ENCODE results near the gene TAF11L13.
A peak's percentile ranks its signal among the peaks of the same experiment; 100 is the strongest.

GRCh38 chr5:17620627-17621026 lies 11.3 kb upstream of the TAF11L13 start:
- TF ChIP-seq CTCF (IDR thresholded peaks at IDR 0.05), result peak in 1 of 12 donors; percentile 12
- TF ChIP-seq POLR2A (IDR thresholded peaks at IDR 0.05), result no peak

Data from heart left ventricle (tissue), 13 donors.